DOHH2 (cell line): ENCODE measurements around the gene ZNF469.

ENCODE experiments used
- H3F3A ChIP-seq: fragments of 200-600 bp; sonication (generic), shearing (Covaris generic); 2 replicates; pipeline ENCODE4 v1.6.0; 2016; ENCODE audit warnings: antibody characterized with exemption, mild to moderate bottlenecking; ENCODE audit not compliant: control insufficient read depth, insufficient read depth
- H3K27ac ChIP-seq: fragments of 200-600 bp; sonication (generic); 2 replicates; pipeline ENCODE4 v1.5.1; 2014; ENCODE audit warnings: low read depth, mild to moderate bottlenecking, low read length, moderate library complexity
- H3K27me3 ChIP-seq: fragments of 200-600 bp; sonication (generic); 2 replicates; pipeline ENCODE4 v1.6.1; 2014; ENCODE audit warnings: mild to moderate bottlenecking, low read length, mixed read lengths; ENCODE audit not compliant: control insufficient read depth
- H3K36me3 ChIP-seq: fragments of 200-600 bp; sonication (generic); 2 replicates; pipeline ENCODE4 v1.6.1; 2014; ENCODE audit warnings: mild to moderate bottlenecking, low read length, moderate library complexity, mixed read lengths; ENCODE audit not compliant: control insufficient read depth
- H3K4me1 ChIP-seq: fragments of 200-600 bp; sonication (generic); 2 replicates; pipeline ENCODE4 v1.6.1; 2014; ENCODE audit warnings: mild to moderate bottlenecking, low read length, mixed read lengths; ENCODE audit not compliant: control insufficient read depth
- H3K4me2 ChIP-seq: fragments of 200-600 bp; sonication (generic); 2 replicates; pipeline ENCODE4 v1.6.0; 2014; ENCODE audit warnings: mild to moderate bottlenecking, low read length, moderate library complexity
- H3K4me3 ChIP-seq: fragments of 200-600 bp; sonication (generic); 2 replicates; pipeline ENCODE4 v1.5.1; 2014; ENCODE audit warnings: mild to moderate bottlenecking, low read length, mixed read lengths
- H3K79me2 ChIP-seq: fragments of 200-600 bp; sonication (generic); 2 replicates; pipeline ENCODE4 v1.6.1; 2014; ENCODE audit warnings: mild to moderate bottlenecking, low read length, mixed read lengths; ENCODE audit not compliant: control insufficient read depth
- H3K9me2 ChIP-seq: fragments of 200-600 bp; sonication (generic); replicated peaks from 2 replicates; pipeline ENCODE4 v1.6.1; 2014; ENCODE audit warnings: mild to moderate bottlenecking, low read length, mixed read lengths; ENCODE audit not compliant: control insufficient read depth
- H3K9me3 ChIP-seq: fragments of 200-600 bp; sonication (generic); 2 replicates; pipeline ENCODE4 v1.6.1; 2014; ENCODE audit warnings: antibody characterized with exemption, low read length, mixed read lengths; ENCODE audit not compliant: control insufficient read depth, insufficient read depth
- H4K20me1 ChIP-seq: fragments of 200-600 bp; sonication (generic); 2 replicates; pipeline ENCODE4 v1.6.0; 2014; ENCODE audit warnings: low read depth, mild to moderate bottlenecking, antibody characterized with exemption, low read length, moderate library complexity; ENCODE audit not compliant: control insufficient read depth, insufficient read depth
- EZH2phosphoT487 ChIP-seq: fragments of 200-600 bp; sonication (generic); IDR thresholded peaks from 2 replicates; pipeline ENCODE4 v1.6.1; 2017; ENCODE audit warnings: borderline replicate concordance, mild to moderate bottlenecking, antibody characterized with exemption, low read length, moderate library complexity, mixed read lengths
- TF ChIP-seq, protein P1 (sequence below): fragments of 200-600 bp; sonication (generic); IDR thresholded peaks from one replicate; pipeline ENCODE4 v1.5.1; 2014; ENCODE audit warnings: antibody characterized with exemption, mild to moderate bottlenecking, low read depth, low read length; ENCODE audit not compliant: poor library complexity, severe bottlenecking

The ZNF469 gene

DNA sequence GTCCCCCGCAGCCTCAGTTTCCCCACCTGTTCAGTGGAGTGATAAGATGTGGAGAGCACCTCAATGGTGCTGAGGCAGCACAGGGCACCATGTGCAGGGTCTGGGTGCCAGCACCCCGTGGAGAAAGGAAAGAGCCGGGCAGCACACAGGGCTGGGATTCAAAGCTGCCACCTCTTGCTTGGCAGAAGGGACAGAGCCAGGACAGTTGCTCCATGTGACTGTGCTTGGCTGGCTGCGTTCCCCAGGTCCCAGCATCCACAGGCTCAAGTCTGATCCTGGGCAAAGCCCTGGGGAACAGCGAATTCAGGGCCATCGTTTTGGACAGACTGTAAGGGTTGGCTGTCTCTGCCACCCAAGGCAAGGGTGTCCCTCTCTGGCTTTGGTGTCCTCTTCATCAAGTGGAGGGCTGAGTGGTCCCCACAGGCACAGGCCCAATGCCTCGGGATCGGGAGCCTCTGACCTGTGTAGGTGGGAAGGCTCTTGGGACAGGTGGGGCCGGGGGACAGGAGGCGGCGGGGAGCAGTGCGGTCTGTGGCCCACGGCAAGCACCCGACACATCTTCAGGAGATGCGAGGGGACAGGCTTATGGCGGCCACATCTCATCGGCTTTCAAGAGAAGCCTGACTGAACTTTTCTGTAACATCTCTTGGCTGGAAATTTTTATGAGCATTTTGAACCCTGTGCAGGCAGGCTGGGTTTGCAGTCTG lies 8.5 kb downstream of the ZNF469 start:
- H3K79me2 ChIP-seq: no peaks in the 10 kb centered on the region
- no peaks in the 10 kb centered on the region for H4K20me1 ChIP-seq

DNA sequence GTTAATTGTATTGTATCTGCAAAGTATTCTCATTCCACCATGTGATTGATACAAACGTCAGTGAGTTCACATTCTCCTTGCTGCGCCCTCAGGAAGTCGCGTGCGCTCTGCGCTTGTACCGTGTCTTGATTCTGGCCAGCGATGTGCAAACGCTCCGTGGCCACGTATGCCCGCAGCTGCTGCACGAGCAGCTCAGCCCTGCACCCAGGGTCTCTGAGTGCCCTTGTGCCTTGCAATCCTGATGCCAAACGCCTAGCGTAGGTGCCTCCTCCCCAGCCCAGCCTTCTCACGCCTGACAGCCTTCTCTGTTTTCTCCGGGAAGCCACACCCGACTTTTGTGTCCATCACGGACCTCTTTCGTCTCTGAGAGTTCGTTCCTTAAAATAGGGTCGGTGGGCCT lies 9.4 kb downstream of the ZNF469 start:
- no peaks in the 10 kb centered on the region for H4K20me1 ChIP-seq
- no peak for TF ChIP-seq EZH2phosphoT487
- TF ChIP-seq, protein P1, sequence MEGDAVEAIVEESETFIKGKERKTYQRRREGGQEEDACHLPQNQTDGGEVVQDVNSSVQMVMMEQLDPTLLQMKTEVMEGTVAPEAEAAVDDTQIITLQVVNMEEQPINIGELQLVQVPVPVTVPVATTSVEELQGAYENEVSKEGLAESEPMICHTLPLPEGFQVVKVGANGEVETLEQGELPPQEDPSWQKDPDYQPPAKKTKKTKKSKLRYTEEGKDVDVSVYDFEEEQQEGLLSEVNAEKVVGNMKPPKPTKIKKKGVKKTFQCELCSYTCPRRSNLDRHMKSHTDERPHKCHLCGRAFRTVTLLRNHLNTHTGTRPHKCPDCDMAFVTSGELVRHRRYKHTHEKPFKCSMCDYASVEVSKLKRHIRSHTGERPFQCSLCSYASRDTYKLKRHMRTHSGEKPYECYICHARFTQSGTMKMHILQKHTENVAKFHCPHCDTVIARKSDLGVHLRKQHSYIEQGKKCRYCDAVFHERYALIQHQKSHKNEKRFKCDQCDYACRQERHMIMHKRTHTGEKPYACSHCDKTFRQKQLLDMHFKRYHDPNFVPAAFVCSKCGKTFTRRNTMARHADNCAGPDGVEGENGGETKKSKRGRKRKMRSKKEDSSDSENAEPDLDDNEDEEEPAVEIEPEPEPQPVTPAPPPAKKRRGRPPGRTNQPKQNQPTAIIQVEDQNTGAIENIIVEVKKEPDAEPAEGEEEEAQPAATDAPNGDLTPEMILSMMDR: no peak
- no peaks in the 10 kb centered on the region for H3K36me3 ChIP-seq
- no peaks in the 10 kb centered on the region for H3K9me2 ChIP-seq
- H3K27me3 ChIP-seq: no peaks in the 10 kb centered on the region
- H3K4me3 ChIP-seq: no peak overlapping the region
- no peak overlapping the region for H3K27ac ChIP-seq
- H3K4me1 ChIP-seq: no peaks in the 10 kb centered on the region
- no peaks in the 10 kb centered on the region for H3F3A ChIP-seq
- H3K9me3 ChIP-seq: no peaks in the 10 kb centered on the region
- no peaks in the 10 kb centered on the region for H3K79me2 ChIP-seq
- H3K4me2 ChIP-seq: no peak overlapping the region

More for the DNA sequence above, 8.5 kb downstream of the ZNF469 start:
- Histone ChIP-seq H3K4me2 (no peak overlapping the region), H3K27me3 (no peaks in the 10 kb centered on the region), H3F3A (no peaks in the 10 kb centered on the region), H3K4me3 (no peak overlapping the region), H3K27ac (no peak overlapping the region), H3K36me3 (no peaks in the 10 kb centered on the region), H3K9me2 (no peaks in the 10 kb centered on the region), H3K9me3 (no peaks in the 10 kb centered on the region), H3K4me1 (no peaks in the 10 kb centered on the region)
- TF ChIP-seq EZH2phosphoT487: no peak
- TF ChIP-seq, protein P1: no peak

DNA sequence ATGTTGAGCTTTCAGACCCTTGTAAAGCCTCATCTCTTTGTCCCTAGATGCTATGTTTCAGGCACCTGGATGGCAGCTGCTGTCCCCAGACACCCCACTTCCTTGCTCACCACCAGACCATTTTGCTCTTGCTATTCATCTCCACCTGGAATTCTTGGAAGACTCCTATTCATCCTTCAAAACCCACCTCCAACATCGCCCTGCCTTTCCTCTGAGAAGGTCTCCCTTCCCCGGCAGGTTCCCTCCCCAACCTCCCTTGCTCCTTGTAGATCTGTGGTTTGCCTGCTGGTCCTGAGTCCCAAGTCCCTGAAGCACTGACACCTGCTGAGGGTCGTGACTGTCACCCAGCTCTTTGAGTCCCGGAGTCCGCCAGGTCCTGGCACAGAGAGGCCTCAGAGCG lies 9.9 kb downstream of the ZNF469 start:
- Histone ChIP-seq H3K4me1 (no peaks in the 10 kb centered on the region), H3K9me2 (no peaks in the 10 kb centered on the region), H3K4me2 (no peak overlapping the region), H3F3A (no peaks in the 10 kb centered on the region), H4K20me1 (no peaks in the 10 kb centered on the region), H3K27me3 (no peaks in the 10 kb centered on the region), H3K27ac (no peak overlapping the region), H3K4me3 (no peak overlapping the region), H3K9me3 (no peaks in the 10 kb centered on the region), H3K36me3 (no peaks in the 10 kb centered on the region), H3K79me2 (no peaks in the 10 kb centered on the region)
- no peak for TF ChIP-seq EZH2phosphoT487
- TF ChIP-seq, protein P1: no peak
